Ovary (tissue), 3 donors: ENCODE results near the gene INF2.

ENCODE experiments used
- CTCF ChIP-seq, 3 donors: fragments of 450-650 bp in 2 of 3; fragments of 200-600 bp in 1 of 3; IDR thresholded peaks; one replicate each; pipeline versions ENCODE4 v1.5.1 to v1.8.0; 2016 to 2022; ENCODE audit warnings: antibody characterized with exemption in 3 of 3, mild to moderate bottlenecking in 1 of 3
- EP300 ChIP-seq: sonication (generic); formaldehyde crosslinking; IDR thresholded peaks from one replicate; pipeline ENCODE4 v1.6.1; 2017; ENCODE audit warnings: antibody characterized with exemption
- POLR2A ChIP-seq: fragments of 450-650 bp; IDR thresholded peaks from one replicate; pipeline ENCODE4 v1.6.1; 2017; ENCODE audit warnings: antibody characterized with exemption, mild to moderate bottlenecking, moderate library complexity
- donor health status: DM: no; HTN: no; CAD: no.

GRCh38 chr14:104664107-104664506 is 25.3 kb upstream of the INF2 start:
- TF ChIP-seq EP300, result no peak
- TF ChIP-seq POLR2A, result no peak
- TF ChIP-seq CTCF (IDR thresholded peaks at IDR 0.05), result no peak
